Endothelial cell of umbilical vein (primary cell): ENCODE data around the gene THEM4. TPM values are rescaled to one million over a fixed set of nuclear protein-coding genes. Genes with fewer than 3 reads are reported as not detected.

Experiments used
- BruUV-seq: library from RNA; stranded (reverse); fragments of 400-500 nt; replicated peaks from 2 replicates; lab custom pipeline; 2021; lab: Mats Ljungman, UMichigan
- CTCF ChIA-PET: fragments of 300-600, 350-600 bp; sonication (Branson Sonifier 250); formaldehyde crosslinking; loops from one replicate; lab custom pipeline; 2021; ENCODE audit warnings: antibody characterized with exemption, inconsistent platforms; lab: Charles Lee
- POLR2A ChIA-PET: fragments of 300-600, 350-600 bp; sonication (Branson Sonifier 250); formaldehyde crosslinking; loops from one replicate; lab custom pipeline; 2021; ENCODE audit warnings: antibody characterized with exemption, inconsistent platforms; lab: Charles Lee
- DNase-seq: peaks from one replicate; pipeline ENCODE4 v3.0.0-alpha.2; 2011; ENCODE audit warnings: low read depth, low spot score
- FAIRE-seq: peaks from 2 replicates; lab custom pipeline; 2011; peaks lifted over from hg19 to GRCh38; lab: Jason Lieb, UNC
- H2AFZ ChIP-seq: 2 replicates; pipeline ENCODE4 v1.6.0; 2012; ENCODE audit warnings: low read depth, low read length, control low read depth, inconsistent platforms
- H3K27ac ChIP-seq: 2 replicates; pipeline ENCODE4 v1.5.1; 2011; ENCODE audit warnings: low read depth, mild to moderate bottlenecking, control low read depth, low read length, moderate library complexity; ENCODE audit not compliant: insufficient read depth
- H3K27me3 ChIP-seq, 2 experiments: 2 replicates each; pipeline versions ENCODE4 v1.6.0 to v1.6.1; 2011; ENCODE audit warnings: low read length in 2 of 2, mixed read lengths in 1 of 2; ENCODE audit not compliant: control insufficient read depth in 2 of 2, insufficient read depth in 2 of 2
- H3K36me3 ChIP-seq, 2 experiments: 2 replicates in 1 of 2; 3 replicates in 1 of 2; pipeline ENCODE4 v1.5.1; 2011; ENCODE audit warnings: low read length in 2 of 2, mild to moderate bottlenecking in 1 of 2, moderate library complexity in 1 of 2; ENCODE audit not compliant: control insufficient read depth in 2 of 2, insufficient read depth in 2 of 2; ENCODE audit errors: extremely low read depth in 1 of 2
- H3K4me1 ChIP-seq: 3 replicates; pipeline ENCODE4 v1.5.1; 2011; ENCODE audit warnings: mild to moderate bottlenecking, low read length; ENCODE audit not compliant: control insufficient read depth, insufficient read depth; ENCODE audit errors: extremely low read depth
- H3K4me2 ChIP-seq: 2 replicates; pipeline ENCODE4 v1.6.1; 2011; ENCODE audit warnings: low read length, control low read depth, mixed read lengths; ENCODE audit not compliant: insufficient read depth
- H3K4me3 ChIP-seq, 3 experiments: fragments of 200-600 bp in 1 of 3; sonication (generic), shearing (Covaris generic) in 1 of 3; replicated peaks in 1 of 3; 2 replicates each; pipeline ENCODE4 v1.5.1; 2011 to 2016; ENCODE audit warnings: control low read depth in 3 of 3, low read length in 3 of 3, mild to moderate bottlenecking in 2 of 3, inconsistent platforms in 1 of 3, low read depth in 1 of 3, moderate library complexity in 1 of 3; ENCODE audit not compliant: insufficient read depth in 1 of 3
- H3K79me2 ChIP-seq: 2 replicates; pipeline ENCODE4 v1.6.0; 2012; ENCODE audit warnings: low read length, inconsistent platforms; ENCODE audit not compliant: control insufficient read depth, insufficient read depth
- H3K9ac ChIP-seq: replicated peaks from 2 replicates; pipeline ENCODE3; 2011; ENCODE audit warnings: low read length, control low read depth; ENCODE audit not compliant: insufficient read depth; ENCODE audit errors: extremely low read depth
- H3K9me1 ChIP-seq: replicated peaks from 3 replicates; pipeline ENCODE4 v1.6.0; 2011; ENCODE audit warnings: mild to moderate bottlenecking, low read length; ENCODE audit not compliant: control insufficient read depth, insufficient read depth; ENCODE audit errors: extremely low read depth
- H3K9me3 ChIP-seq: replicated peaks from 2 replicates; pipeline ENCODE4 v1.5.1; 2012; ENCODE audit warnings: low read length, inconsistent platforms; ENCODE audit not compliant: control insufficient read depth, insufficient read depth
- H4K20me1 ChIP-seq: replicated peaks from 2 replicates; pipeline ENCODE3; 2011; ENCODE audit warnings: mild to moderate bottlenecking, low read length; ENCODE audit not compliant: control insufficient read depth, insufficient read depth; ENCODE audit errors: extremely low read depth
- CTCF ChIP-seq, 2 donors: IDR thresholded peaks; 1 replicate in 1 of 2; 2 replicates in 1 of 2; pipeline ENCODE4 v1.5.1; 2011; ENCODE audit warnings: low read length in 2 of 2, mild to moderate bottlenecking in 2 of 2, moderate library complexity in 2 of 2, control low read depth in 1 of 2, inconsistent platforms in 1 of 2, low read depth in 1 of 2; ENCODE audit not compliant: insufficient read depth in 1 of 2; ENCODE audit errors: extremely low read depth in 1 of 2
- EZH2 ChIP-seq: IDR thresholded peaks from 2 replicates; pipeline ENCODE4 v1.6.1; 2012; ENCODE audit warnings: borderline replicate concordance, low read depth, mild to moderate bottlenecking, moderate library complexity, low read length, inconsistent platforms; ENCODE audit not compliant: severe bottlenecking
- FOS ChIP-seq: IDR thresholded peaks from 2 replicates; pipeline ENCODE4 v1.6.1; 2011; ENCODE audit warnings: mild to moderate bottlenecking, low read length, moderate library complexity, borderline replicate concordance; ENCODE audit not compliant: insufficient read depth
- GATA2 ChIP-seq: IDR thresholded peaks from 2 replicates; pipeline ENCODE4 v1.7.0; 2011; ENCODE audit warnings: low read depth, mild to moderate bottlenecking, moderate library complexity, mixed read lengths, low read length; ENCODE audit not compliant: insufficient read length, insufficient read depth
- JUN ChIP-seq: IDR thresholded peaks from 2 replicates; pipeline ENCODE4 v1.6.1; 2011; ENCODE audit warnings: borderline replicate concordance, low read depth; ENCODE audit not compliant: insufficient read length, insufficient read depth
- MAX ChIP-seq: IDR thresholded peaks from 2 replicates; pipeline ENCODE4 v1.6.1; 2011; ENCODE audit not compliant: insufficient read depth, insufficient read length
- MYC ChIP-seq: IDR thresholded peaks from one replicate; pipeline ENCODE4 v1.6.1; 2011; ENCODE audit warnings: mild to moderate bottlenecking, low read depth, low read length
- POLR2A ChIP-seq: IDR thresholded peaks from 2 replicates; pipeline ENCODE4 v1.6.1; 2012; ENCODE audit warnings: low read depth, mild to moderate bottlenecking, control low read depth, low read length
- POLR2AphosphoS5 ChIP-seq: IDR thresholded peaks from 2 replicates; pipeline ENCODE4 v1.6.1; 2012; ENCODE audit warnings: low read depth, mild to moderate bottlenecking, control low read depth, low read length, moderate library complexity; ENCODE audit not compliant: insufficient read depth
- dilution Hi-C: fragments of 300-500 bp; cut with MboI; formaldehyde crosslinking; loops from one replicate; pipeline ENCODE4 v1.15.0; 2019; ENCODE audit warnings: low sequenced_read_pairs; ENCODE audit not compliant: extremely low pct_ligation_motif_present
- intact Hi-C: fragments of 100-400 bp; cut with micrococcal nuclease; formaldehyde crosslinking; loops from one replicate; pipeline ENCODE4 v1.10.0; 2022
- polyA plus RNA-seq, 4 experiments: library from polyadenylated mRNA; depleted of rRNA in 3 of 4; stranded (reverse) in 3 of 4; unstranded in 1 of 4; fragments of >200 nt; gene quantifications; 2 replicates each; pipeline versions ENCODE4 v1.2.1 to v1.2.3, GENCODE V29; 2011 to 2012; ENCODE audit warnings: missing spikeins in 1 of 4
- total RNA-seq: library from RNA; stranded (reverse); gene quantifications from 2 replicates; pipeline ENCODE4 v1.2.3, GENCODE V29; 2021

THEM4 gene
- total and polyA plus RNA-seq, 2 donors (not counting 3 experiments of a cell fraction or from before 2014, with no cell fraction given), result 22.3 to 24.9 TPM

- no peak overlapping the region for H2AFZ ChIP-seq
- no peaks in the 10 kb centered on the region for H3K9me1 ChIP-seq
- H3K27me3 ChIP-seq, result peaks cover 0 to 3% of the 10 kb centered on the region in 2 experiments
- FAIRE-seq, result no peak
- no peak overlapping the region for H3K4me2 ChIP-seq
- ChIA-PET POLR2A (no interaction called here), CTCF (interaction anchor here (1.2 kb wide), 1 partner anchor 9 kb away, joined by 6 read pairs; no protein-coding TSS in a partner anchor)
- no peak for TF ChIP-seq GATA2
- no peak for TF ChIP-seq MYC
- no peak for TF ChIP-seq POLR2A
- TF ChIP-seq MAX, result no peak
- TF ChIP-seq FOS, result no peak
- TF ChIP-seq CTCF (IDR thresholded peaks at IDR 0.05; ENCODE audit: extremely low read depth in 1 of 2, insufficient read depth in 1 of 2, low read depth in 1 of 2, low read length in 2 of 2), result no peak
- TF ChIP-seq POLR2AphosphoS5, result no peak
- no peak for TF ChIP-seq EZH2
- TF ChIP-seq JUN, result no peak
- no peak overlapping the region for H3K9ac ChIP-seq
- dilution Hi-C loops (no loop called here), intact Hi-C loops (loop anchor here (1.0 kb wide), 1 partner anchor 38 kb away; the partner anchor contains the start of gene TDRKH)
- H3K36me3 ChIP-seq, result no peaks in the 10 kb centered on the region
- H4K20me1 ChIP-seq, result no peaks in the 10 kb centered on the region
- DNase-seq, result no peak
- BruUV-seq, result no TSS peak
- H3K9me3 ChIP-seq, result no peaks in the 10 kb centered on the region
- no peaks in the 10 kb centered on the region for H3K79me2 ChIP-seq
- peaks cover 11% of the 10 kb centered on the region for H3K4me1 ChIP-seq
- H3K4me3 ChIP-seq, result no peak overlapping the region
- H3K27ac ChIP-seq, result no peak overlapping the region
These were observed 81.5 kb downstream of the THEM4 start for GRCh38 chr1:151827853-151828252.
